GM19463 (cell line): ENCODE results near the gene ATP8B1.
A peak's percentile ranks its signal among the peaks of the same experiment; 100 is the strongest.

Source experiments
- ATAC-seq: cut with Tn5 transposase; IDR thresholded peaks from one replicate; pipeline ENCODE4 v1.9.1; 2021; ENCODE audit warnings: mild to moderate bottlenecking, moderate library complexity; ENCODE audit not compliant: unreplicated experiment

ATP8B1 gene

DNA sequence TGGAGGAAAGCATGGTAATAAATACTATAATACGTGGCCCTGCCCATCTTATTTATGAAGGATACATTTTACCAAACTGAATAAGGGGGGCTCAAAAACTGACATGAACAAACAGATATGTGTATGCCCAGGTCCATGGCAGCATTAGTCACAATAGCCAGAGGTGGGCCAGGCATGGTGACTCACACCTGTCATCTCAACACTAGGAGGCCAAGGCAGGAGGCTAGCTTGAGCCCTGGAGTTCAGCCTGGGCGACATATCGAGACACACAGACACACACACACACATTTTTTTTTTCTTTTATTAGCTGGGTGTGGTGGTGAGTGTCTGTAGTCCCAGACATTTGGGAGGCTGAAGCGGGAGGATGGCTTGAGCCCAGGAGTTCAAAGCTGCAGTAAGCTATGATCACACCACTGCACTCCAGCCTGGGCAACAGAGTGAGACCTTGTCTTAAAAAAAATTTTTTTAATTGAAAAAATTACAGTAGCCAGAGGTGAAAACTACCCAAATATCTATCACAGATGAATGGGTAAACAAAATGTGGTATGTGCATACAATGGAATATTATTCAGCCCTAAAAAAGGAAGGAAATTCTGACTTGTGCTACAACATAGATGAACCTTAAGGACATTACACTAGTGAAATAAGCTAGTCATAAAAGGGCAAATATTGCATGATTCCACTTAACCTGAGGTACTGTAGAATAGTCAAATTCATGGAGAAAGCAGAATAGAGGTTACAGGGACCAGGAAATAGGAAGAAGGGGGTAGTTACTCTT is 8.0 kb downstream of the ATP8B1 start:
- ATAC-seq: no peak

DNA sequence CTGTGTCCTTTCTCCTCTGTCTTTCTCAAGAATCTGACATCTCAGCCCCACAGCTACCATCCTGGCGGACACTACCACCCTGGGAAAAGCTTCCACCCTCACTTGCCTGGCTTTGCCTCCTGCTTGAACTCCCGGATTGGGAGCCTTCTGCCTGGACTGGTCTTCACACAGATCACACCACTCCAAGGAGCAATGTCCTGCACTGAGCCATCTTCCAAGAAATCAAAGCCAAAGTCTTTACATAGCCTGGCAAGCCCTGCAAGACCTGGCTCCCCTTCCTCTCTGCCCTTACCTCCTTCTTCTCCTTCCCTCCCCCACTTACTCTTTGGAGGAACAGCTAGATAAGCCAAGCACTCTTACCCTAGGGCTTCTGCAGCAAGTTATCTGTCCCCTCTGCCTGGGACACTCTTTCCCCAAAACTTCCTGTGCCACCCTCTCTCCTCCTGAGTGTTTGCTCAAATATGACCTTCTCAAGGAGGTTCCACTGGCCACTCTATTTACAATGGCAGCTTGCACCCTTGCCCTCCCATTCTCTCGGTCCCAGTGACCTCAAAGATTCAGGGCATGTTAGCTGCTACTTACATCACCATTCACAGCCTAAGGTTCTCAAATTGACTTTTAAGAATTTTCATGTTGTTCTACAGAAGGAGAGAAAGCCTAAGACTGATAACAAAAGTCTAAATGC is 9.7 kb downstream of the ATP8B1 start:
- no peak for ATAC-seq

DNA sequence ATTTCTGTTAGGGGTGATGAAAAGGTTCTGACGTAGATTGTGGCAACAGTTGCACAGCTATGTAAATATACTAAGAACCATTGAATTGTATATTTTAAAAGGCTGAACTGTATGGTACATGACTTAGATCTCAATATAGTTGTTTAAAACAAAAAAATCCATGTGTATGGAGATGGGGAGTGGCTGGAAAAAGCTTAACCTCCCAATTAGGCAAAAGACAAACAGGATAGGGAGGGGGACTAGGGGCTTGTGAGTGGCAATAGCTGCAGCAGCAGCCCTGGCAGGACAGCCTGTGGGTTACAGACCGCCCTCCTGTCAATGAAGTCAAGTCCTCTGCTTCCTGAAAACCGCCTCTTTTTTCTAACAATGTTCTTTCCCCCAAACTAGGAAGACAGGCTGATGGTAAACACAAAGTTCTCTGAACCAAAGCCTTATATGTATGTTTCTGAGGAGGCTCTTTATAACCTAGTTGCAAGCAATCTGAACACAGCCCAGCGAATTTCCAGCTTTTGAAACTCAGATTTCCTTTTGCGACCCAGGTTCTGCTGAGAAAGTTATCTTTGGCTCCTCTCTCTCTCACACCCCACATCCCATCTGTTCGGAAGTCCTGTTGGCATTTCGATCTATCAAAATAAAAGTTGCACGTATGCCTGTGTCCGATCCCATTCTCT is 10.3 kb downstream of the ATP8B1 start:
- ATAC-seq: no peak

DNA sequence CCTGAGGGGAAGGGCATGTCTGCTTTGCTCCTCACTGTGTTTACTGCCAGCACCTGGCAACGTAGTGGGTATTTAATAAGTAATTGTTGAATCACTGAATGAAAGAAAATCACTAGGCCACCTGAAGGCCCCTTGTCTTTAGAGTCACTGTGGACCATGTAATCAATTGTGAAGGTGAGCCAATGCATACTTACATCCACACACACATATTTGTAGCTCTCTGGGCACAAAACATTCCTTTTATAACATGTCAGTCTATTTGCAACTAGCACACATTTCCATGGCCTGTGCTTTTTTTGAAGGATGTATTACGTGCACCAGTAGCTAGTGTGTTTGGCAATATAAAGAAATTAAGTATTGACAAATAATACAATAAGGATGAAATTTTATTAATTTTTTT is 11.2 kb downstream of the ATP8B1 start:
- no peak for ATAC-seq

DNA sequence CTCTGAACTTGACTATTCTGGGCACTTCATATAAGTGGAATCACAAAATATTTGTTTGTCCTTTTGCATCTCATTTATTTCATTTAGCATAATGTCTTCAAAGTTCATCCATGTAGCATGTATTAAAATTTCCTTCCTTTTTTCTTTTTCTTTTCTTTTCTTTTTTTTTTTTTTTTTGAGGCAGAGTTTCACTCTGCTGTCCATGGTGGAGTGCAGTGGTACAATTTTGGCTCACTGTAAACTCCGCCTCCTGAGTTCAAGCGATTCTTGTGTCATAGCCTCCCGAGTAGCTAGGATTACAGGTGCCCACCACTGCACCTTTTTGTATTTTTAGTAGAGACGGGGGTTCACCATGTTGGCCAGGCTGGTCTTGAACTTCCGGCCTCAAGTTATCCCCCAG is 11.9 kb downstream of the ATP8B1 start:
- ATAC-seq: no peak

DNA sequence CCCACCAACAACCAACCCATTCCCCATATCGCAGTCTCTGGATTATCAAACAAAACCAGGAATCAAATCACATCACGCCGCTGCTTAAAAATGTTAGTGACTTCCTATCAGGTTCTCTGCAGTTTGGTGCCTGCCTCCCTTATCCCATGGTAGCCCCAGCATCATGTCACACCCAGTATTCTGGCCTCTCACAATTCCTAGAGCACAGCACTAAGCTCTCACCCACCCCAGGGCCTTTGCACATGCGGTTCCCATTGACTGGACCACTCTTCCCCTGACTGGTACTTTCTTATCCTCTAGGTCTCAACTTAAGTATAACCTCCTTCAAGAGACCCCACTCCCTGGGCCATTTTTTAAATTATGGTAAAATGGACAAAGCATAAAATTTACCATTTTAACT is 12.8 kb downstream of the ATP8B1 start:
- no peak for ATAC-seq

DNA sequence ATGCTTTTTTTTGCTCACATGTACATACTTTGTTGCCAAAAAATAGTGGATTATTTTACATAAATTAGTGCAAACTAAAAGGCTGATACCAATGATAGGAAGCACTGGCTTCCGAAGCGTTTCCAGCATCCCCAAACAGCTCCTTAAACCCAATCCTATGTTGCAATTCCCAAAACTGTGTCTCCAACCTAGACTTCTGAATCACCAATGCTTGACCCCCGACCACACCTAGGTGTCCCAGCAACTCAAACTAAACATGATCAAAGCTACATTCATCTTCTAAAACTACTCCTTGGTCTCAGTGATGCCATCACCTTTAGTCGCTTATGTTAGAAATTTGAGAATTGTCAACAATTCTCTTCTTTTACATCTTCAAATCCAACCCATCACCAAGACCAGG is 13.4 kb downstream of the ATP8B1 start:
- no peak for ATAC-seq

DNA sequence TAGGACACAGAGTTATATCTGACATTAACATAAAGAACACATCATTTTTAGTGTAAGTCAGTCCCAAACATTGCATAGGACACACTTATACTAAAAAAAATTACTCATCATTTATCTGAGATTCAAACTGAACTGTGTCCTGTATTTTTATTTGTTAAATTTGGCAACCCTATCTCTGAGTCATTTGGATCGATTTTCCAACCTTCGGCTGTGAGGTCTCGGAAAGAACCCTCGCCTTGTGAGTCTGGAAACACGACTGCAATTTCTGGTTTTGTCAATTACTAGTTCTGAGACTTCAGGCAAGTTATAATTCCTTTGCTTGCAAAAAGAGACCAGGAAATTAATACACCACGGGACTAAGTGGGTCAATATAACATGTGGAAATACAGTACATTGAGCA is 14.0 kb downstream of the ATP8B1 start:
- ATAC-seq: no peak

DNA sequence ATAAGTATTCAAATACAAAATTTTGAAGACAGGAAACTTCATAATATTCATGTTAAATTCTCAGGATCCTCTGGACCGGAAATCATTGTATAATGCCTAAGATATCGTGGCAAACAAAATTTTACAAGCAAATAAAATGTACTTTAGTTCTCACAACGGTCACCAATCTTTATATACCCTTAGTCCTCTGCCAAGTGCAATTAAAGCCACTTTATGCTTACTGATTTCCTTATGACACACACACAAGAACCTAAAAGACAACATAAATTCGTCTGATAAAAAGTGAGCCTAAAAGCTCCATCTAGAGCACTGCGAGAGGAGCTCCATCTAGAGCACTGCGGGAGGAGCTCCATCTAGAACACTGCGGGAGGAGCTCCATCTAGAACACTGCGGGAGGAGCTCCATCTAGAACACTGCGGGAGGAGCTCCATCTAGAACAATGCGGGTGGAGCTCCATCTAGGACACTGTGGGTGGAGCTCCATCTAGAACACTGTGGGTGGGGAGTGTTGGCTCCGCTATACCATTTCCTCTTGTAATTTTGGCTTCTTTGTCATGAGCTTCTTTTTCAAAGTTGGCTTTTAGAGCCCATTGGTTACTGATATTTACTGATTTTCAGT is 15.9 kb downstream of the ATP8B1 start:
- no peak for ATAC-seq

DNA sequence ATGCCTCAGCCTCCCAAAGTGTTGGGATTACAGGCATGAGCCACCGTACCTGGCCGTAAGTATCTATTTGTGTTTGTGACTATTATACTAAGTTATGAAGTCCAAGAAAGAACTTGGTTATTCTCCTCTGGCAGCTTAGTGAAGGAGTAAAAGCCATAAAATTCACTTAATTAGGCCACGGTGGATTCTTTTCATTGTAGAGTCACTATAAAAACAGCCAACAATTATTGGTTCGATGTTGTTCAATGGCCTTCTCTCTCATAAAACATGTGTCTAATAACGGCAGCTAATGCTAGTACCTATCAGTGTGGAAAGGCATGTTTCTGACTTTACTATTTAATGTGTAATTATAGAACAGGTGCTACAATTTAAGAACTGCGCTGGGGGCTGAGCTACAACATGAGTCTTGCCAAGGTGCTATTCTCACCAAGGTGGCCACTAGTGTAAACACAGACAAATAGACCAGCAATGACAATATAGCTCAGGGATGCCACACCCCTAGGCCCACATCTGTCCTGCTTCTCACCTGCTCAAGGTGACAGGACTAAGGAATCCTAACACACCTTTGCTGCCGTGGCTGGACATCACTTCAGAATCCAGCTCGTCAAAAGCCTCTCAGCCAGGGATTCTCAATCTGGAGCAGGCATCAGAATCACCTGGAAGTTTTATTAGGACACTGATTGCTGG is 17.2 kb downstream of the ATP8B1 start:
- no peak for ATAC-seq

DNA sequence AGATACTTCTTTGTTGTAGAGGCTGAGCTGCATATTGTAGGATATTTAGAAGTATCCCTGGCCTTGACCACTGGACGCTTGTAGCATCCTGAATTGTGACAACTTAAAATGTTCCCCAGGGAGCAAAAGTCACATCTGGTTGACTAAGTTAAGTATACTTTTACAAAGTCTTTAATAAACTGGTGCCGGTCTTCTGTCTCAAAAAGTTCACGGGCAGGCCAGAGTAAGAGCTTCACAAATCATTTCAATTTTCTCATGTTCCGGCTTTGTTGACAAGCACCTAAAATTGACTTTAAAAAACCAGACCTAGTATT is 18.4 kb downstream of the ATP8B1 start:
- no peak for ATAC-seq

DNA sequence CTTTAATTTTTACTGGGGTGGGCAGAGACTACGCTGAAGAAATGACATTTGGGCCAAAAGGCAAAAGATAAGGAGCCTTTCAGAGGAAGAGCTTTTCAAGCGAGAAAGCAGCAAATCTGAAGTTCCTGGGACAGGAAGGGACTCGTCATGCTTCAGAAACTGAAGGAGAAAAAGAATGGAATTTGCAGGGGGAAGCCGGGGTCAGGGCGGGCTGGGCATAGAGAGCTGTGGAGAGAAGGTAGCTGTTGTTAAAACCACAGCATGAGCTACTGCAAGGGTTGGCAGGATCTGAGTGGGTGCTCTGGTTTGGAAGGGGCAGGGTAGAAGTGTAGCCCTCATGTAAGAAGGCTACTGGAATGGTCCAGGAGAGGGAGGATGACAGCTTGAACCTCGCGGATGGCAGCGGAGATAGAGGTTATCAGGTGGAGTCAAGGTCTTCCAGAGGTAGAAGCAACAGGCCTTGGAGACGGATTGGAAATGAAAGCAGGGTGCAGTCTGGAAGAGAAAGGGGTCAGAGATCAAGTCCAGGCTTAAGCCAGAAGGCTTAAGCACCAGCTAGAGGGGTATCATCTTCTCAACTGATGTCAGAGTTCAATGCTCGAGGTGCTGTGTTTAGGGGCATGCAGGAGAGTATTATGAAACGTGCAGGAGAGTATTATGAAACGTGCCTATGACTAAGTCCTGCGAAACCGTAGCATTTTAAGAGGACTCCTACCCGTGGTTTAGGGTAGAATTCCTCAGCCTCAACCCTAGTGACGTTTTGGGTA is 18.9 kb downstream of the ATP8B1 start:
- ATAC-seq: no peak

DNA sequence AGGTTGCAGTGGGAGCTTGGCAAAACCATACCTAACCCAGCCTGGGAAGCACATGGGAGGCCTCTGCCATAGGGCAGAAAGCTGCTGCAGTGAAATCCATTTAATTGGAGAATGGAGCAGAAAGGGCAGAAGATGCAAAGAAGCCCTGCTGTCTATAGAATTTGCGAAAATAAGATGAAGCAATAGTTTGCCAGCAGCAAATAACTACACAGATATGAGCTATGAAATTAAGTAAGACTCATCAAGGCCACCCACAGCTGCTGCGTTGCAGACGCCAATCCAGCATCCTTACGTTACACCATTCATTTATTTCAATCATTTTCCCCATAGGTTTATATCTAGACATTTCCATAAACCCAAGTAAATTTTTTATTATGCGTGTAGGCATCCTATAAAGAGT is 21.1 kb downstream of the ATP8B1 start:
- ATAC-seq: no peak

DNA sequence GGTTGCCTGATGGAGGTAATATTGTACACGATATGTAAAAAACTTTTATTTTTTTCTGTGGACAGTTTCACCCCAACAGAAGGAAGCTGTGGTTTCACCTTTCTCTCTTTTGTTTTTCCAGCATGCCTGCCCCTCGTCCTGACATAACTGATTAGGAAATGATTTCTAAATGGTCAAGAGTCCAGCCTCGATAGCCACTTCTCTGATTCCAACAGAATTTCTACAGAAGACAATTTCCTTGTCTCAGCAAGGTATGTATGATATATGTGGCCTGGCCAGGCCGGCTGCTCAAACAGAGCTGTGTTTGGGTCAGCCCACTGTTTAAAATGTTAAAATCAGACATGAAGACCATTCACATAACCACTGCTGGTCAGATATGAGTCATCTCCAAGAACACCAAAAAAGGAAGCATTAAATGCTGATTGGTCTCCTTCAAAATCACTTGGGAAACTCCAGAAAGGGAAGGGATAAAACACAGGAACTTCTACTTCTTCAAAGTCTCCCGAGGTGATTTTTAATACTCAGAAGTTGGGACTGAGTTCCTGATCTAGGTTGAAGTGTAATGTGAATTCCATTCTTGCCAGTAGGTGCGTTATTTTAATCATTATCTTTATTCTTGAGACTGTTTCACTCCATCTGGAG is 22.3 kb downstream of the ATP8B1 start:
- ATAC-seq: peak; percentile 89

DNA sequence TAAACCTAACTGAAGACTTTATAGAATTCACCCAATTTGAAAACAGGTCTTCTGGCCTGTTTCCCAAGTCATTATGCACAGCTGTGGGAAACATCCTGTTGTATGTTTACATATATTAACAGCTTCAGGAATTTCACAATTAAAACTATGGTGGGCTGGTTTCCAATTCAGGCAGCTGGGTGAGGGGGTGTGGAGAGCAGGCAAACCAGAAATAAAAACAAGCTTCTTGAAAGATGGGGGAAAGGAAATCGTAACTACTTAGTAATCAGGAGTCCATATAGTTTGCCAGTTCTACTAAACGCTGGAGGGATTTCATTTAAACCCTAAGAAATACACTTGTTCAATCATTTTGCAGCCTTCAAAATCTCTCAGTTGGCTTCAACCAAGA is 22.8 kb downstream of the ATP8B1 start:
- ATAC-seq: peak; percentile 13

DNA sequence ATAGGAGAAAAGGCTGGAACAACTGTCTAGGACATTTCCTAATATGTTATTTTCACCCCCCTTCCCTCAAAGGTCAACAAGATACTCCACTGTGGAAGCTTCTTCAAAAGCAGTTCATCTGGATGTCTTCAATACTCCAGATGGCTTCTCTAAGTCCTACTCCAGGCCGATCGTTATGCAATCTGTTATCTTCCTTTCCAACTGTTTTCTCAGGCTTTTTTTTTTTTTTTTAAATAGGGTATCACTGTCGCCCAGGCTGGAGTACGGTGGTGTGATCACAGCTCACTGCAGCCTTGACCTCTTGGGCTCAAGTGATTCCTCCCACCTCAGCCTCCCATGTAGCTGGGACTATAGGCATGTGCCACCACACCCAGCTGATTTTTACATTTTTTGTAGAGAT is 26.3 kb downstream of the ATP8B1 start:
- no peak for ATAC-seq

DNA sequence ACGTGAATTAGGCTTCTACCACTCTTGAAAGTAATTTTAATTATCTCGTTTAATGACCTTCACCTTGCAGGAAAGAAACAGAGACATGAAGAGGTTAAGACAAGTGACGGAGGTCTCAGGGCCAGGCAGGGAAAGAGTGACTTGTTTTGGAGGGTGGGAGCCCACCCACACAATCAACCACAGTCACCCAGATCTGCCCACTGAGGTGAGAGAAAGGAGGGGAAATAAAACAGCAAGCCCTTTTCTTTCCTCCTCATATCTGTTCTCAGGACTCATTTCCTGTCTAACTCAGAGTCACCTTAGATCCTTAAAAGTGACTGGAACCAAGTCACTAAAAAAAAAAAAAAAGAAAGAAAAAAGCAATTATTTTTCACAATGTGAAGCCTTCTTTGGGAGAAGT is 26.8 kb downstream of the ATP8B1 start:
- no peak for ATAC-seq

DNA sequence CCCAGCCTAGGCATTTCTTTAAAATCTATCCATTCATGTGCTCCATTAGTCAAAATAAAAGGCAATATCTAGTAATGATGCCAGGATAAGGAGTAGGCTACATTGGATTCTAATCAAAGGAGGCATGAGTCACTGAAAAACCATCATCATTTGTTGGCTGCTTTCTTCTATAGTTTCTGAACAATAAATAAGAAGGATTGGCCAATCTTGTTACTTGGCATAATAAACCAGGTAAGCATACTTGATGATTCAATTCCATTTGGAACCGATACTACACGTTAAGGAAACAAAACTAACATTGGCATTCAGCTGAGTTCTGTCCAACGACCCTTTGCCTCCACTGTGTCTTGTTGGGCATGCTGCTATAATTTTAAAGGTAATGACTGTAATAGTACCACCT is 27.2 kb downstream of the ATP8B1 start:
- ATAC-seq: no peak

DNA sequence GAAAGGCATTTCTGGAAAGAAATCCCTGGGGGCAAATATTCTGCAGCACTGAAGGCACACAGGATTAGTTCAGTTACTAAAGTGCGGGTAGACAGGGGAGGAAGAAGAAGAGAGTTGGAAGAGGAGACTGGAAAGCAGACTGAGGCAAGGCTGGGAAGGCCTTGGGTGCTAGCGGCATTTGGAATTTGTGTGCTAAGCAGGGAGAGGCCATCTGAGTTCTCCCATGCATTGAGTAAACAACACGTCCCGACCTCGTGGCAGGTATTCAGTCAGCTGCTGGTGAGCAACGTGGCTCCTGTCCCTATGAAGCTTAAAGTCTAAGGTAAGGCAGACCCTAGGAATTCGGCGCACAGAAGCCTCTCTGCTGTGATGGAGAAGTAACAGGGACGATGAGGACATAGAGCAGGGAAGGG is 30.7 kb downstream of the ATP8B1 start:
- no peak for ATAC-seq

DNA sequence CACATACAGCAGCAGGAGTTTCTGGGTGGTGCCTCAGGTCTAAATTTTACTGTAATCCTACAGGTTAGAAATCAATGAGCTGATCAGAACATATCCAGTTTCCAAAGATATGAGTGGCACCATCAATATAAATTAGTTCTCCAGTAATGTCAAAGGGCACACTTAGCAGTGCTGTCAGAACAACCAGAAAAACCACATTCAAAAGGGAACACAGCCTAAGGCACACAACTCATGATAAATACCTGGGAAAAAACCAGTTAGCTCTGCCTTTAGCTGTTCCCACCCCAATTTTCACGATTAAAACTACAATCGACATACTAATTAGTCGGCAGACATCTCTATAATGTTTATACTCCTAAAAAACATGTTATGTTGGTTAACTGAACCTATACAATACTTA is 31.5 kb downstream of the ATP8B1 start:
- ATAC-seq: no peak
